NB4 (cell line): ENCODE data around the gene TEX51.

Experiments used
- DNase-seq: peaks from one replicate; pipeline ENCODE4 v3.0.0; 2010; ENCODE audit warnings: low read depth
- H3K4me3 ChIP-seq: one replicate; pipeline ENCODE4 v1.5.1; 2011; ENCODE audit warnings: mild to moderate bottlenecking, low read depth, low read length, moderate library complexity
- CTCF ChIP-seq: IDR thresholded peaks from one replicate; pipeline ENCODE4 v1.5.1; 2012; ENCODE audit warnings: low read depth, low read length
- MAX ChIP-seq: IDR thresholded peaks from 2 replicates; pipeline ENCODE4 v1.6.1; 2011; ENCODE audit warnings: low read depth, low read length
- MYC ChIP-seq: IDR thresholded peaks from 2 replicates; pipeline ENCODE4 v1.6.1; 2011; ENCODE audit warnings: low read depth, low read length
- POLR2A ChIP-seq: IDR thresholded peaks from 2 replicates; pipeline ENCODE4 v1.6.1; 2011; ENCODE audit warnings: mild to moderate bottlenecking; ENCODE audit not compliant: insufficient read length; ENCODE audit errors: extremely low read depth

The TEX51 gene

GRCh38 chr2:126896471-126896870, 2.2 kb upstream of the TEX51 start:
- no peak overlapping the region for H3K4me3 ChIP-seq
- no peak for DNase-seq
- TF ChIP-seq POLR2A (no peak), CTCF (no peak), MAX (no peak), MYC (no peak)

GRCh38 chr2:126899616-126900185, 1.0 kb downstream of the TEX51 start:
- DNase-seq: no peak
- TF ChIP-seq POLR2A (no peak), MAX (no peak), CTCF (no peak), MYC (no peak)
- no peak overlapping the region for H3K4me3 ChIP-seq

- DNase-seq: no peak
- H3K4me3 ChIP-seq: no peak overlapping the region
- TF ChIP-seq CTCF: no peak
- no peak for TF ChIP-seq POLR2A
- TF ChIP-seq MAX: no peak
- TF ChIP-seq MYC: no peak
These were observed 2.1 kb downstream of the TEX51 start for GRCh38 chr2:126900646-126901319.

DNA sequence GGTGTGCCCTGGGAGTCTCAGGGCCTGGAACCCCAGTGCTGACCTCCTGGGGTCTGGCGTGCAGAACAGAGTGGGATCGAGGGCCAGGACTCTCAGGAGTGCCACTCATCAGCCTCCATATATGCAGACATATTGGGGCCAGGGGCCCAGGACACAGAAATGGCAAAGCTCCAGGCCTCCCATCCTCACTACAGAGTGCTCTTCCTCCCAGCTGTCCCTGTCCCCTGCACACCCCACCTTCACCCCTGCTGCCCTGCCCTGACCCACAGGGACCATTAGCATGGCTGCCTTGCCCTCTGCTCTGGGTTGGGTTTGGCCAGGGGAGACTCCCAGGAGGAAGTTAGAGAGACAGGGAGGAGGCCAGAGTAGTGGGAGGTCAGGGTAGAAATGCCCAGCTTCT, 2.8 kb downstream of the TEX51 start:
- no peak overlapping the region for H3K4me3 ChIP-seq
- TF ChIP-seq MYC: no peak
- no peak for TF ChIP-seq POLR2A
- TF ChIP-seq CTCF: no peak
- no peak for TF ChIP-seq MAX

DNA sequence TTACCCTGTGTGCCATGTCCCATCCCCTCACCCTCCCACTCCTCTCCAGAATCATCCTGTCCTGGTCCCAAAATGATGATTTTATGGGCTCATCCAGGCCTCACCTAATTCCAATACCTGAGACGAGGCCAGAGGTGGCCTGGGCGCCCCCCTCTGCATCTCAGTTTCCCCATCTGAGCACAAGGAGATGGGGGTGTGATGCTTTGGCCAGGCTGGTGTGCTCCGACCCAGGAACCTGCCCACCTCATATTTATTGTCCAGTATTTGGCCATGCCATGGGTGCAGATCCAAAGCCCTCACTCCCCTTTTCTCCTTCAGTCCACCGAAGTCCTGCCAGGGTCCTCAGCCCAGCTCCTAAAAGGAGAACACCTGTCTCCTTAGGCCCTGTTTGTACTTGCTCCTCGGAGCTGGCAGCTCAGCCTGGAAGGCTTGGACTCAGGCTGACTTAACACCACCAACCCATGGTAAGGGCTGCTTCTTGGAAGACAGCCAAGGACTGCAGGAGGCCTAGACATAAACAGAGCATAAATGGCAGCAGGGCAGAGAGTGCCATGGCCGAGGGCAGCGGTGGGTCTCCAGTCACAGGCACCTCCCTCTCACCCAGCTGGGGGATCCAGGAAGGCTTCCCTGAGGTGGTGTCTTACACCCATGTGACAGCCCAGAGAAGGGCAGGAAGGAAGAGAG, 3.6 kb downstream of the TEX51 start:
- no peak overlapping the region for H3K4me3 ChIP-seq
- DNase-seq: no peak
- TF ChIP-seq CTCF (no peak), POLR2A (no peak), MYC (no peak), MAX (no peak)

More for the DNA sequence above, 2.8 kb downstream of the TEX51 start:
- no peak for DNase-seq
